Measurements from ENCODE around the gene RBMS3. TPM values are rescaled to one million over a fixed set of nuclear protein-coding genes. Genes with fewer than 3 reads are reported as not detected.

Gene RBMS3
- total and polyA plus RNA-seq, 2 of the 13 experiments (the other 11 are each of a cell fraction or from before 2014, with no cell fraction given) = not detected

GRCh38 chr3:29561651-29562149 lies 280.8 kb downstream of the RBMS3 start (continued):
- no peak for TF ChIP-seq ZSCAN20 (CRISPR knock-in tag; IDR thresholded peaks at IDR 0.05; ENCODE audit: borderline replicate concordance)
- TF ChIP-seq GMEB2 (CRISPR knock-in tag; IDR thresholded peaks at IDR 0.05; ENCODE audit: low read depth) = no peak
- TF ChIP-seq ZFP91 (CRISPR knock-in tag; IDR thresholded peaks at IDR 0.05; ENCODE audit: borderline replicate concordance) = no peak
- no peak for TF ChIP-seq CERS6 (CRISPR knock-in tag; IDR thresholded peaks at IDR 0.05)
- TF ChIP-seq TMF1 (CRISPR knock-in tag; IDR thresholded peaks at IDR 0.05; ENCODE audit: low read depth) = no peak

GRCh38 chr3:29565236-29565635 lies 284.4 kb downstream of the RBMS3 start:
- intact Hi-C loops (cut with micrococcal nuclease; ENCODE audit: unreplicated experiment) = no loop called here
- no peak for FAIRE-seq
- TF ChIP-seq HNRNPL (IDR thresholded peaks at IDR 0.05; ENCODE audit: low read depth, low read length) (no peak), NAIF1 (CRISPR knock-in tag; IDR thresholded peaks at IDR 0.05; ENCODE audit: borderline replicate concordance) (no peak), CSRNP2 (CRISPR knock-in tag; conservative IDR thresholded peaks at IDR 0.05; ENCODE audit: low read depth) (no peak), PLSCR1 (CRISPR knock-in tag; IDR thresholded peaks at IDR 0.05; ENCODE audit: borderline replicate concordance) (no peak), CAMTA2 (CRISPR knock-in tag; IDR thresholded peaks at IDR 0.05; ENCODE audit: borderline replicate concordance) (no peak), FOSL2 (CRISPR knock-in tag; IDR thresholded peaks at IDR 0.05) (no peak), MAFG (CRISPR knock-in tag; IDR thresholded peaks at IDR 0.05) (no peak), MLXIP (CRISPR knock-in tag; IDR thresholded peaks at IDR 0.05; ENCODE audit: borderline replicate concordance) (no peak), ZNF335 (CRISPR knock-in tag; IDR thresholded peaks at IDR 0.05) (no peak)

More at GRCh38 chr3:29565236-29565635, 284.4 kb downstream of the RBMS3 start:
- Histone ChIP-seq H2AFZ (ENCODE audit: low read length) (no peak overlapping the region), H3K27ac (ENCODE audit: extremely low read length, insufficient read depth, low read length) (no peak overlapping the region), H3K9me3 (ENCODE audit: low read length) (no peaks in the 10 kb centered on the region), H3K4me1 (ENCODE audit: insufficient read depth, low read length) (no peaks in the 10 kb centered on the region), H3K9ac (ENCODE audit: insufficient read depth, low read depth, low read length) (no peak overlapping the region), H3K27me3 (ENCODE audit: control insufficient read depth in 1 of 2, insufficient read depth in 2 of 2, low read length in 2 of 2) (no peaks in the 10 kb centered on the region), H3K36me3 (replicated peaks in 1 of 2; ENCODE audit: control insufficient read depth in 1 of 2, insufficient read depth in 2 of 2, low read length in 2 of 2) (no peaks in the 10 kb centered on the region), H4K20me1 (ENCODE audit: insufficient read depth, low read length) (no peaks in the 10 kb centered on the region), H3K4me3 (replicated peaks in 1 of 3; ENCODE audit: insufficient read depth in 1 of 3, low read depth in 2 of 3, low read length in 3 of 3) (no peak overlapping the region), H3K4me2 (ENCODE audit: low read depth, low read length) (no peak overlapping the region), H3K79me2 (ENCODE audit: insufficient read depth, low read length) (no peaks in the 10 kb centered on the region)
- ATAC-seq = no peak
- BruUV-seq (replicated peaks) = no TSS peak
- ChIA-PET POLR2A (no interaction called here), CTCF (ENCODE audit: low intra/inter-chr PET ratio, low total read pairs) (no interaction called here)
- in situ Hi-C loops (cut with HindIII; ENCODE audit: extremely low pct_ligation_motif_present, low pct_unique_long_range_greater_than_20kb) = no loop called here
- no peak for DNase-seq (ENCODE audit: low spot score)
